Measurements from ENCODE around the gene STK25.

Gene STK25

DNA sequence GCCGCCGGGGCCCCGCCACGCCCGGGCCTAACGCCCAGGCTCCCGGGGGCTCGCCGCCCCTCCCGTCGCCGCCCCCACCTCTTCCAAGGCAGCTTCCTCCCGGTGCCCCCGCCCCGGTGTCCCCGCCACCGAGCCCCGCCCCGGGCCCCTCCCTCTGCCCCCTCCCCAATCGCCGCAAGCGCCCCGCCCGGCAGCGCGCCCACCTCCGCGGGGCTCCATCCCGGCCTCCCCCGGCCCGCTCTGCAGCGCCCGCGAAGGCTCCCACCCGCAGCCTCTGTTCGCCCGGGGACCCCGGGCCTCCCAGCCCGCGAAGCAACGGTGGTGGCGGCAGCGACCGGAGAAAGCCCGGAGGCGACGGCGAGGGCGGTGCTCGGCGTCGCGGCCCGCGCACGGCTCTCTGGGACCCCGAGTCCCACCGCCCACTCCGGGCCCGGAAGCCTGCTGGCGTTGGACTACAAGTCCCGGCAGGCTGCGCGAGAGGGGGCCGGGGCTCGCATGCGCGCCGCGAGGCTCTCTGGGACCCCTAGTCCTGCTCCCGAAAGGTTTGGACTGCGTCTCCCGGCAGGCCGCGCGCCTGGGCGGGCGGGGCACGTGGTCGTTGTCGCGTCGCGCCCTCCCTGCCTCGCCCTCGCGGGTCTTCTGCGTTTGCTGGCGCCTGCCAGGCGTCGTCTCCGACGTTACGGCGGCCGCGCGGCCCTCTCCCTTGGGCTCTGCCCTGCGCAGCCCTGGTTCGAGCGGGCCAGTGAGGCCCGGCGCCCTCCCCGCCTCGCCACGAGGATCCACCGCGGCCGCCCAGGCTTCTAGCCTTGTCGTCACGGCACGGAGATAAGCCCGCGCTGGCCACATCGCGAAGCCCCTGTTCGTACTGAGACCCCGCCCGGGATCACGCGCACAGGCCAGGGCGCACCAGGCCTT, at the start of gene STK25:
TSS of gene STK25 (minus strand) at position 345 of the 915 bp plus-strand sequence. CDS start 549 bp downstream, outside the sequence.
- in situ Hi-C loops (cut with HindIII; ENCODE audit: low sequenced_read_pairs): no loop called here

DNA sequence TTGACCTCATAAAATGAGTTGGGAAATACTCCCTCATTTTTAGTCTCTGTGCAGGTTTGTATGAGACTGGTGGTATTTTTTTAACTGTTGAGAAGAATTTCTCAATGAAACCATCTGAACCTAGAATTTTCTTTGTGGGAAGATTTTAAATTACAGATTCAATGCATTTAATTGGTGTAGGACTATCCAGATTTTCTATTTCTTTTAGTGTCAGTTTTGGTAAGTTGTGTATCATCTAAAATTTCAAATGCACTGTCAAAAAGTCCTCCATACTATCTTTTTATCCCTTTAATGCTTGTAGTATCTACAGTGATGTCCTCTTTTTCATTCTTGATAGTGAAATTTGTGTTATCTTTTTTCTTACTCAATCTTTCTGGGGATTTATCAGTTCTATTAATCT, 48.4 kb upstream of the STK25 start:
- in situ Hi-C loops (cut with HindIII; ENCODE audit: low sequenced_read_pairs): no loop called here

DNA sequence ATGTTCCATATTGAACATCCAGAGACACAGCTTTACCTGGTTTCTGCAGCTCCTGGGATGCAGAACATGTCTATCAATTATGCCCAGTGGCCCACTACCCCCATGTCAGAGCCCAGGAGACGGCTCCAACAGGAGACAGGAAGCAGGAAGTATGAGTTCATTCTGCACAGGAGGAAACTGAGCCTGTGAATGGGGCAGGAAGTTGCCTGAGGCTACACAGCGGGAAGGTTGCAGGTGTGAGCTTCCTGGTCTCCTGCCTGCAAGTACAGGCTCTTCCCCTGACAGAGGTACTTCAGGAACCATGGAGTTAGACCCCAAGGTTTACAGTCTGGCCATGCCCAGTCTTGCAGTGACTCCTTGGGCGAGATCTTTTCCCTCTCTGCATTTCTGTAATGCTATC, 47.3 kb upstream of the STK25 start:
- in situ Hi-C loops (cut with HindIII; ENCODE audit: low sequenced_read_pairs): no loop called here

DNA sequence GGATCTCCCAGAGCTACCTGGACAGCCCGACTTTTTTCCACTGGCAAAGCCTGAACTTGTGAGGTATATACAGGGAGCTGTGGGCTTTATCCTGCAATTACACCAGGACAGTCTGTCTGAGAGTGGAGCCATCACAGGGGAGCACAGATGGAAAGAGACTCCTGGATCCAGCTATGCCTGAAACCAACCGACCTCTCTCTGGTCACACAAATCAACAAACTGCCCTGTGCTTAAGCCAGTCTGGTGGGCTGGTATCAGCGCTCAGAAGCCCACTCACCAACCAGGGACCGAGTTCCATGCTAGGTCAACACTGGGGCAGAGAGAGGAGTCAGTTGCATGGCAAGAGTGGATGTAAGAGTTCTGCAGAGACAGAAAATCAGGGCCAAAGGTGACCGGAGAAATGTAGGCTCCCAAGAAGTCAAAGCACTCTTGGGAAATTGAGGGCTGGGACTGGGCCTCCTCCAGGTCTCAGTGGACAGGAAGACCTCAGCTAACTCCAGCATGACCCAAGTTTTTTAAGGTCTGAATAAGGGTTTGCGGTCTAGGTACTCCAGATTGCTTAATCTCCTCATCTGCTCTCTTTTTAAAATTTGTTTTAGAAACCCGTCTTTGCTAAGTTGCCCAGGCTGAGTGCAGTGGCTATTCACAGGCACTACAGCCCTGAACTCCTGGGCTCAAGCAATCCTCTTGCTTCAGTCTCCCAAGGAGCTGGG, 46.4 kb upstream of the STK25 start:
- in situ Hi-C loops (cut with HindIII; ENCODE audit: low sequenced_read_pairs): no loop called here

DNA sequence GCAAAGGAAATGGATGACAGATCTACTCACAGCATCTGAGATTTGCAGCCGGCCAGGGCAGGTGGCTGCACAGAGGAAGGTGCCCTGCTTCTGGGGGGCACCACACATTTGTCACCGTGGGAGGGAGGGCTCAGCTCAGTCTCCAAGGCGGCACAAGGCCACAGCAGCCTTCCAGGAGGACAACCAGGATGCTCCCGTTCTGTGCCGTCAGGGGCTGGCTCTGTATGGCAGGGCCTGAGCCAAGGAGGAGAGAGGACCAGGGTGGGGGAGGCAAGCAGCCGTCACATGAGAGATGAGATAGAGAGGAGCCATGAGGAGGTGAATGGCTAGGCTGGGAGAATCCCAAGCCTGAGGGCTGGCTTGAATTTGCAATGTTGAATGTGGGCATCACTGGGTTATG, 45.6 kb upstream of the STK25 start:
- in situ Hi-C loops (cut with HindIII; ENCODE audit: low sequenced_read_pairs): no loop called here

DNA sequence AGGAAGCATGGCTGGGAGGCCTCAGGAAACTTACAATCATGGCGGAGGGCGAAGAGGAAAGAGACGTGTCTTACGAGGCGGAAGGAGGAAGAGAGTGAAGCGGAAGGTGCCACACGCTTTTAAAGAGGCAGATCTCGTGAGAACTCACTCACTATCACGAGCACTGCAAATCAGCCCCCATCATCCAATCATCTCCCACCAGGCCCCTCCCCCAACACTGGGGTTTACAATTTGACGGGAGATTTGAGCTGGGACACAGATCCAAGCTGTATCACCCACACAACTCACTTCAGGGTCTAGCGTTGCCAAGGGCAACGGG, 45.1 kb upstream of the STK25 start:
- in situ Hi-C loops (cut with HindIII; ENCODE audit: low sequenced_read_pairs): no loop called here

DNA sequence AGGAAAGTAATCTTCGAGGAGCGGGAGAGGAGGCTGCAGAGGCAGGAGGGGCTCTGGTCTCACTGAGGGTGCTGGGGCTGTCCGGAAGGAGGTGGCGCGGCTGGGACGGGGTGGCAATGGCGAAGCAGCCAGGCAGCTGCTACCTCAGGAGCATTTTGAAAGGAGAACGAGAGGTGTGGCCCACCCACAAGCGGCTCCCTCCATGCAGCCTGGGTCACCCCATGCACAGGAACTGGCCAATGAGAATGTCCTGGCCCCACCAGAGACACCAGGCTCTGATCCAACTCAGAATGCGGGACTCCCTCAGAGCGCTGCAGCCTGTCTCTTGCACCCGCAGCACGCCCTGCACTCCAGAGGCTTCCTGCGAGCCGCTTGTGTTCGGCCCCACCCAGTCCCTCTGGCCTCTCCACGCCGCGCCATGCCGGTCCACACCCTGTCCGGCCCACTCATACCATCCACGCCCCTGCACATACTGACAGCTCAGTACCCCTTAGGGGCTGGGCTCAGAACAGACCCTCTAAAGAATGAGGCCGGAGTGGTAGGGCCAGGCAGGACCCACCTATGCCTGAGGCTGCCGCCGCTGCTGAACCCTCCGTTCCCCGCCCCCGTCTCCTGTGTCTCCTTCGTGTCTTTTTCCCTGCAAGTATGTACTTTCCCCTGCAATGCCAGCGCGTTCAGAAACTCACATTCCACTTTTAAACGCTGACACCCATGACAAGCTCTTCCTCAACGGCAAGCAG, 43.8 kb upstream of the STK25 start:
- in situ Hi-C loops (cut with HindIII; ENCODE audit: low sequenced_read_pairs): no loop called here

DNA sequence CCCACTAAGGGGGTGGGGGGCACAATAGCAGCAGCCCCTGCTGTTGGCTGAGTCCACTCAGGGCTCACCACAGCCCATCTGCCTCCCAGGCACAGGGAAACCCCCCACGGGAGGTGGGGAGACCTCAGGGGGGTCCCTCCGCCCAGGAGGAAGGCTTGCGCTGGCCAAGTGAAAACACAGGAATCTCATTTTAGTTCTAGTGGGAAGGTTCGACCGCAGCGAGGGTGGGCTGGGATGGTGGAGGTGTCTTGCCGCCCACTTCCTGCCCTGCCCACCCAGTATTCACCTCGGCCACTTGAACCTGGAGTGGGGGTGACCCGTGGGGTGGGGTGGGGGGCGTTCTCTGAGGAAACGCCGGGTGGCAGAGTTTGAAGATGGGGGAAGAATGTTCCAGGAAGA, 43.2 kb upstream of the STK25 start:
- in situ Hi-C loops (cut with HindIII; ENCODE audit: low sequenced_read_pairs): no loop called here

DNA sequence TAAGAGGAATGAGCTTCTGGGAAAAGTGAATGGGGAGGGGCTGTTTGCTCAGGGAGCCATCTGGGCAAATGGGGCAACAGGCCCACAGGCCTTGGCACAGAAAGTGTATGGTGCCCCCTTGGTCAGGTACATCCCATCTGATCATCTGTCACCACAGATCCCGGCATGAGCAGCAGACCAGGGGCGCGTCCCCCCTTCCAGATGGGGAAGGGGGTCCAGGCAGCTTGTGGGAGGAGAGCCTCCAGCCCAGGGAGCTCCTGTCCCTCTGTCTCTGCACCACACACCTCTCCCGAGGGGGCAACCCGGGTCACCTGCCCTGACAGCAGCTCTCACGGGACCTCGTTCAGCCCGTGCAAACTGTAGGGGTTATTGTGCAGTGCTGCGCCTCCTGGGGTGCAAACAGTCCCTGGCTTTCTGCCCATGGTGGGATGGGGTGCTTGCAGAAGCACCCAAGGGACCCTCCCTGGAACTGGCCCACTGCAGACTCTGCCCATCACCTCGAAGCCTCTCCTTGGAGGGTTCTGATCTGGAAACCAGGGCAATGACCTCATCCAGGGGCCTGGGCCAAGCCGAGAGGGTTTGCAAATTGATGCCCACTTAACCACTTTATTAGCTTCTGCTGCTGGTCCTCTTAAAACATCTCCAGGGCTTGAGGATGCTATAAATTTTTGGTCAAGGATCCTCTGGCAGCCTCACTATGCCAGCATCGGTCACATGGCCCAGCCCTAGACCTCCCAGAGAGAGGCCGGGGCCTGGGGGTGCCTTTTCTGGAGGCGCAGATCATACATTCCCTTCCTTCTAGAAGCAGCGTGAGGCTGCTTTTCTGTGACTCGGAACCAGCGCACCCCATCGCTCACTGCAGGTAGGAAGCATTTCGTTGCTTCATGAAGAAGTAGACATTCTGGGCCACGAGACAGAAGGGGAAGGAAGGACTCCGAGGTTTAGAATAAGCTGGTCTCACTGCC, 42.5 kb upstream of the STK25 start:
- in situ Hi-C loops (cut with HindIII; ENCODE audit: low sequenced_read_pairs): no loop called here

DNA sequence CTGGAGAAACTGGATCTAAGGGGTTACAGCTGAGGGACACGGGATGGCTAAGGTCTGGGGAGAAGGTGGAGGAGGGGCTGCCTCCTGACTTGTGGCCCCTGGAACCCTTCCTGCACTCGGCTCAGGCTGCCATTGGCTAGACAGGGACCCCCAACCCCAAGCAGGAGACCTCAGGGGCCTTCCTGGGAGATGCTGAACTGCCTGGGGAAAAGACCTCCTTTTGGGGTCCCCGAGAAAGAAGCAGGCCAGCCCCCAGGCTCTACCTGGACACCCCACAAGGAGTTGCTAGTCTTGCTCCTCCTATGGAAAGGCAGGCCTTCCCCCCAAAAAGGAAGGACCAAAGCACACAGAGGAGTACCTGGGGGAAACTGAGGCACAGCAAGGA, 40.1 kb upstream of the STK25 start:
- in situ Hi-C loops (cut with HindIII; ENCODE audit: low sequenced_read_pairs): no loop called here

DNA sequence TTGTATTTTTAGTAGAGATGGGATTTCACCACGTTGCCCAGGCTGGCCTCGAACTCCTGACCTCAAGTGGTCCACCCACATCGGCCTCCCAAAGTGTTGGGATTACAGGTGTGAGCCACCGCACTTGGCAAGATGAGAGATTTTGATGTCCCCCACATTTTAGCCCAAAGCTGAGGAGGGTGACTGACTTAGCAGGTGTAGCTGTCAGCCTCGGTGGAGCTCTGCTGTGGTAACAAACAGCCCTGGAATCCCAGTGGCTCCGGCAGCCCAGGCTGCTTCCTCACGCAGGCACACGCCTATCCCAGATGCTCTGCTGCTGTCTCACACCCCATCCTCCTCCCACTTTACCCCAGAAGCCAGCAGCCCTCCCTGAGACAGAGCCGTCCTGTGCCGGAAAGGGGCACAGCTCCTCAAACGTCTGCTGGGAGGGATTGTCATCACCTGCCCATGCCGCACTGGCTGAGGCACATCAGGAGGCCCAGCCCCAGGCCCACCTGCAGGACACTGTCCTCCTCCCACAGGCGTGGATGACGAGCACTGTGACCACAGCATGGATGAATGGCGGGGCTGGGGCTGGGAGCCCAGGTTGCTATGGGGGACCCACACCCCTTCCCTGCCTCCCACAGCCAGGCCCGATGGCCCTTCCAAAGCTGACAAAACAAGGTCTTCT, 39.5 kb upstream of the STK25 start:
- in situ Hi-C loops (cut with HindIII; ENCODE audit: low sequenced_read_pairs): no loop called here

DNA sequence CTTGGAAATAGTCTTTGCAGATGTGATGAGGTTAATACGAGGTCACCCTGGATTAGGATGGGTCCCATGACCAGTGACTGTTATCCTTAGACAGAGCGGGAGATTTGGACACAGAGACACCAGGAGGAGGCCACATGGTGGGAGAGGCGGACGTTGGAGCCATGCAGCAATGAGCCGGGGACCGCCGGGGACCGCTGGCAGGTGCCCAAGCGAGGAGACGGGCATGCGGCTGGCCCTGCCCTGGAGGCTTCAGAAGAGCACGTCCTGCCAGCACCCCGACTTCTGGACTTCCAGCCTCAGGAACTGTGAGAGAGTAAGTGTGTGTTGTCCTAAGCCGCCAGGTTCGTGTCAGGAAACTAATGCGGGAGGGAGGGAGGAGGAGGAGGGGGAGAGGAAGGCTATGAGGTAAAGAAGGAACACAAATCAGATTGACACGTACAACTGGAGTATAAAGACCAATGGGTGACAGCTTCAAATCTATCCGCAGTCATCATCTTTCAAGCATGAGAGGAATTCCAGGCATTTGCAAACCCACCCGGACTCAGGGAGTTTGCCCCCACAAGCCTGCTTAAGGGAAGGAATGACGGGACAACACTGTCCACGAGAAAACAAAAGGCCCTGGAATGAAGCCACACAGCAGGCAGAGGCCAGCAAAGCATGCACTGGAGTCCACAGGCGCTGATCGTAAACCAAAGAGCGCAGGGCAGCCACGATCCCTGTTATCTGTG, 38.6 kb upstream of the STK25 start:
- in situ Hi-C loops (cut with HindIII; ENCODE audit: low sequenced_read_pairs): no loop called here

DNA sequence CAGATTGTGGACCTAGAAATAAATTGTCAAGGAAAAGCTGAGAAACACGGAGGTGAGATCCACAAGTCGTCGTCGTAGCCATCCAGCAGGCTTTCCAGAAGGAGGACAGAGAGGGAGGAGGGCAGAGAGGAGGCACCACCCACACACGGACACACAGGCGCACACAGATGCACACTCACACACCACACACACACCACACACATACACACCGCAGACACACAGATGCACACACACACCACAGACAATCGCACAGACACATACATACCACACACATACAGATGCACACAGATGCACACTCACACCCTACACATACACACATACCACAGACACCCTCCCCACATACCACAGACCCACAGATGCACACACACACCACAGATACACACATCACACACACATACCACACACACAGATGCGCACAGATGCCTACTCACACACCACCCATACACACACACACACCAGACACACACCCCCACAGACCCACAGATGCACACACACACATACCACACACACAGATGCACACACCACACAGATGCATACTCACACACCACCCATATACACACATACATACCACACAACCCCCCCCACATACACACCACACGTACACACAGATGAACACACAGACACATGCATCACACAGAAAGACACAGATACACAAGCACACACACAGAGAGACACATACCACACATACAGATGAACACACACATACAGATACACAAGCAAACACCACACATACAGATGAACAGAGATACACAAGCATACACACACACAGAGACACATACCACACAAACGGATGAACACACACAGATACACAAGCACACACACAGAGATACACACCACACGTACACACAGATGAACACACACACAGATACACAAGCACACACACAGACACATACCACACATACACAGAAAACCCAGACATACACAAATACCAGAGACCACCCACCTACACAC, 37.4 kb upstream of the STK25 start:
- in situ Hi-C loops (cut with HindIII; ENCODE audit: low sequenced_read_pairs): no loop called here

DNA sequence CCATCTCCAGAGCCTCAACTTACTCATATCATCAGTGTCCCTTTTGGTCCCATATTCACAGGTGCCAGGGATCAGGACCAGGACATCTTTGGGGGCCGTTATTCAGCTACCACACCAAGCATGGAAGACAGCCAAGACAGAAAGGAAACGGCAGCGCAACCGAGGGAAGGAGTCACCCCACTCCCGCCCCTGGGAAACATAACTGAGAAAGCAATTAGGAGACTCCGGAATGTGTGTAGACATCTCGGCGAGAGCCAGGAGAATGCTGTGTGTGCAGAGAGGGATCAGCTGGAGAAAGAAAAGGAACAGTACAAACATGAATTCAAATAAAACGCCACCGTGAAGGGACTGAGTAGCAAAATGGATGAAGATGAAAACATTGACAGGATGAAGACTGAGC, 36.7 kb upstream of the STK25 start:
- in situ Hi-C loops (cut with HindIII; ENCODE audit: low sequenced_read_pairs): no loop called here

DNA sequence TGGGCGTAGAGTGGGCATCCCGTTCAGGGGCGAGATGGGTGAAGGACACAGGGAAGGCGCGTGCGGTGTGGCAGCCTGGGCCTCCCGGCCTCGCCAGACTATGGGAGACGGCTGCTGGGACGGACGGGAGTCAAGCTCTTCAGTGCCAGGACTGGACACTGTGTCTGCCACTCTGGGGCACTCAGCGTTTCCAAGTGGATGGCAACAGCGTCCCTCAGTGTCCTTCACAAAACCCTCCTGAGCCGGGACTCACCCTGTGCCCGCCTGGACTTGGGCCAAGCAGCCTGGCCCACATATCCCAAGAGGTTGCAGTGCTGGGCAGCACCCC, 33.9 kb upstream of the STK25 start:
- in situ Hi-C loops (cut with HindIII; ENCODE audit: low sequenced_read_pairs): no loop called here

DNA sequence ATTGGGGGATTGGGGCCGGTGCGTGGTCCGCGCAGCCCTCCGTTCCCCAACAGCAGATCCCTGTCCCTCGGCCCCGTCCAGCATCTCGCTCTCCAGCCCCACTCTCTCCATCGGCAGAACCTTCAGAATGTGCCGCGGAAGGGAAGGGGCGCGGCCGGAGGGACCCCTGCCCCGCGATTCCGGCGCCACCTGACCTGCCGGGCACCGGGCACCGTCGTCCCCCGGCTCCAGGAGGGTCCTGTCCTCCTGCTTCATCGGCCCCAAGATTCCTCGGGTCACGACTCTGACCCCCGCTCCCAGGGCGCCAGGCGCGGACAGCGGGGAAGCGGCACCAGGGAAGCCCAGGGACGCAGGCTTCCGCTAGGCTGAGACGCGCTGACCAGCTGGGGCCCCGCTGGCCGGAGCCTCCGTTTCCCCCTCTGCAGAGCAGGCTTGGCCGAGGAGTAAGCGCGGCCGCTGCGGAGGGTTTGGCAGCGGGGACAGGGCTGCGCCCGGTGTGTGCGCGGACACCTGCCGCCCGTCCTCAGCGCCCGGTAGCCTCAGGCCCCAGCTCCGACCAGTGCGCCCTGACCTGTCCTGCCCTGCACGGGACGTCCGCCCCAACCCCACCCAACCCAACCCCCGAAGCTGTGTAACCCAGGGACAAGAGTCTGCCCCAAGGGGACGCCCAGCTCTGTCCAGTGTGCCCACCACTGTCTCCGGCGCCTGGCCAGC, 33.3 kb upstream of the STK25 start:
- in situ Hi-C loops (cut with HindIII; ENCODE audit: low sequenced_read_pairs): no loop called here

DNA sequence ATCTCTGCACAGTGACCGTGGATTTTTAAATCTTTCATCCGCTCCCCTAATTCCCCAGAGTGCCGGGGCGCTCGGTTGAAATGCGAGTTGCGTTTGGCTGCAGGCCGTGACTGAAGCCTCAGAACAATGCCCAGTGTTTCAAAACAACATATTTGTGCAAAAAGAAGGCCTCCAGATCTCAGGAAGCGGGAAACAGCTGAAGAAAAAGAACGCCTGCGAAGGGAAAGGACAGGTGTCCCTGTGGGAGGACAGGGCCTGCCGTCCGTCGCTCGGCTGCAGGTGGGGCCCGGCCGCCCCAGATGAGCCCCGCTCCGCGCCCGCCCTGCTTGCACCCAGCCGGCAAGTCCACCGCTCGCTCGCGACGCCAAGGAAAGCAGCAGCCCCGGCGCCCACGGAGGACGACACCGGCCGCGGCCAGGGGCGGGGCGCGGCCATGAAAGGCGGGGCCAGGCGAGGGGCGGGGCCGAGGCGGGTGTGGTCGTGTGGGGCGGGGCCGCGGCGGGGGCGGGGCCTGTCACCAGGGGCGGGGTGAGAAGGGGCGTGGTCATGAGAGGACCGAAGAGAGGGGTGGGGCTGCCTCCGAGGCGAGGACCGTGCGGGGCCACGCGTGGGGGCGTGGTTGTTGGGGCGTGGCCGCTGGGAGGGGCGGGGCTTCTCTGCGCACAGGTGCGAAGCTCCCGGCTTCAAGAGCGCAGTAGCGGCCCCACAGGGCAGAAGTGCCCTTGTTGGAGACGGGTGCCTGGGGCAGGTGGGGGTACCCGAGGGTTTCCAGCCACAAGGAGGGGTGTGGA, 32.6 kb upstream of the STK25 start:
- in situ Hi-C loops (cut with HindIII; ENCODE audit: low sequenced_read_pairs): no loop called here
